HG02970 (cell line): ENCODE measurements around the gene LMBRD2.

ENCODE experiments used
- ATAC-seq: cut with Tn5 transposase; IDR thresholded peaks from one replicate; pipeline ENCODE4 v1.9.1; 2021; ENCODE audit warnings: mild to moderate bottlenecking, moderate library complexity, moderate number of reproducible peaks; ENCODE audit not compliant: unreplicated experiment, low FRiP score

Gene LMBRD2

DNA sequence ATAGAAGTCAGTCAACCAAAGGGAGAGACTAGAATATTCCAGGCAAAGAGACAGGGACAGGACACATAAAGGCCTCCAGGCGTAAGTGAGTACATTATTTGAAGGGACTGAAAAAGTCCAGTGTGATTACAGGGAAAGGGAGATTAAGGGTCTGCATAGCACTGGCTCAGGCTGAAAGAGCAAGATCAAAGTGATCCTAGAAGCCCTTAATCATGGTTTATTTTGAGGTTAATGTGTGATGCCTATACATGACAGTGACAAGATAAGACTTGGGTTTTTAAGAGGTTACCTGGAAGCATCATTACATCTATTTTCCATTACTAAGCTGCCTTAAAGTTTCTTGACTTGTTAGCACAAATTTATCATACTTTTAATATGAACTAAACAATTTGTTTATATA, 25.8 kb downstream of the LMBRD2 start:
- no peak for ATAC-seq

DNA sequence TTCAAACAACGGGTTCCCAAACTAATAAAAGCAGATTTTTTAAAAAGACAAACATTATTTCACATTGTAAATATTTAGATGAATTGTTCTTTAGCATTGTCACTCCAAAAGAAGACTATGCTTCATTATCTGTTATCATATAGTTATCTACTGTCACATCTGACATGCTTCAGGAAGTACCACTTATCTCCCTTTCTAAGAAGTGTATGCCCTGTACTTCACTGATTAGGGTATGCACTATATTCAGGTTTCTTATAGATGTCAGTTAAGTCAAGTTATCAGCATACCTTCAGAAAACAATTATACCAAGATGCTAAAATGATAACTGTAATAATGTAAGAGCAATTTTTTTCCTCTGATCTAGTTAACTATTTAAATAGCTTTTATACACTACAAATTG, 40.4 kb downstream of the LMBRD2 start:
- ATAC-seq = no peak

DNA sequence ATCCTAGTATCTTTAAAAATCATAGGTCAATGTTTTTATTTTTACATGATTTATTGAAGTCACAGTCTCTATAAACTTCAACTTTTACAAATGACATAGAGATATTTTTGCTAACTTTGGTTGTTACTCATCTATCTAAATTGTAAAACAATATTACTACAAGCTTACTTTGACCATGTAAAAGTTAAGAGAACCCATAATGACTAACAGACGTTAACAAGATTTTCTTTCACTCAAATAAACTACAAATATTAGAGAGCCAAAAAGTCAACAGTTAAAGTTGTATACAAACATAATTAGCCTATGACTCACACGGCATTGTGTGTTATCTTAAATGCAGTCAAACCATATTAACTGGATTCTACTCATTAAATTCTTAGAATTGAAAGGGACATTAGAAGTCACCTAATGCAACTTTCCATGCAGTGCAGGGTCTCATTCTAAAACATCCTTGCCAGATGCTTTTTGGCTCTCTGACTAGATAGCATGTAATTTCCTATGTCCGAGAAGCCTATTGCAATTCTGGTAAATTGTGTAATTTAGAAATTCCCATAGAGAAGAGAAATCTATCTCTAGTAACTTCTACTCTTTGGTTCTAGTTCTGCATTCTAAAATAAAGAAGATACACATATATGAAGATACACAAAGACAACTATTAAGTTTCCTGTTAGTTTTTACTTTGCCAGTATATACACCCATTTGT, 42.8 kb downstream of the LMBRD2 start:
- no peak for ATAC-seq

DNA sequence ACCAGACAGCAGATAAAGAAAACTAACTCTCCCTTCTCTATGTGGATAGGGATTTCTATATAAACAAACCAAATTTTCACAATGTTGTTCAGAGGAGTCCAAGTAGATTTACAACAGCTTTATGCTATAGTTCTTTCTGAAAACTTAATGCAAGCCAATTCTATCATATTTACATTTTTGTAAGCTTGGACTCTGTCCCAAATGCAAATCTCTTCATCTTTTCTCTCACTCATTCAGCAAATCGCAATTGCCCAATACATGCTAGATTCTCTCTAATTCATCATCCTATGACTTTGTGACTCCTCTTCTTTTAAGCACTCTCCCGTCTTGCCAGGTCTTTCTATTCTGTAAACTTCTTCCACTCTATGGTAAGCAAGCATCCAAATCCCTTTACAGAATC, 45.9 kb downstream of the LMBRD2 start:
- ATAC-seq = no peak

DNA sequence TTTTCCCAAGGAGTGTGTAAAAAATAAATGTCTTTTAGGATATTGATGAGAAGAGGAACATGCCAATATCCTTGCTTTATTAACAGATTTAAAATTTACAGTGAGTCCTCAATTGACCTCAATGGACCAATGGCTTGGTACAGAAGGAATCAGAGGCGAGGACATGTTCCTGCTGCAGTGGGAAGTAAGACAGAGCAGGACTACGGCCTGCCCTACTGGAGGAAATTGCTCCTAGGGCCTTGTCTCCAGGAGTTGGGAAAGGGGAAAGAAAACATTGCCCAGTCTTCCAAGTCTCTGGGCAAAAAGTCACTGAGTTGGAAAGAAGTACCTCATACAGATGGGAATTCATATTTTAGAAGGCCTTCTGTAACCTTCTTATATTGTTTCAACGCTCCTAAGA, 51.9 kb downstream of the LMBRD2 start:
- ATAC-seq = no peak

DNA sequence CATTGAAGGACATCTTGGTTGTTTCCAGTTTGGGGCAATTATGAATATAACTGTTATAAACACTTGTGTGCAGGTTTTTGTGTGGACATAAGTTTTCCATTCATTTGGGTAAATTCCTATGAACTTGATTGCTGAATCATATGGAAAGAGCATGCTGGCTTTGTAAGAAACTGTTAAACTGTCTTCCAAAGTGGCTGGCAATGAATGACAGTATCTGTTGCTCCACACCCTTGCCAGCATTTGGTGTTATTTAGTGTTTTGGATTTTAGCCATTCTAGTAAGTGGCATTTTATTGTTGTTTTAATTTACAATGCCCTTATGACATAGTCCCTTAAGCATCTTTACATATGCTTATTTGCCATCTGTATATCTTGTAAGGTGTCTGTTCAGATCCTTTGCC, 55.2 kb downstream of the LMBRD2 start:
- ATAC-seq = no peak

DNA sequence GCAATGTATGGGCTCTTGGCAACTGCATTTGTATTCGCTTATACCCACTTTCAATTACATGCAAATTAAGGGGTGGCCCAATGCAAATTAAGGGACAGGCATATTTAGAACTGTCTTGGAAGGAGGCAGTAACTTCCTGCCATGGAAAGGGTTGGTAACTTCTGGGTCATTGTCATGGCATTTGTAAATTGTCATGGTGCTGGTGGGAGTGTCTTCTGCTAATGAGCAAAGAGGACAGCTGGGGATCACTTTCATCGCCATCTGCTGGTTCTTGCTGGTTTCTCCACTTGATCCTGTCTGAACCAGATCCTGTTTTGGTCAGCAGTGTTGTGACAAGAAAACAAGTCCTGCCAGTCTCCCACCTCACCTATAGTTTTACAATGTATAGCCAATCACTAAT, 61.7 kb downstream of the LMBRD2 start:
- ATAC-seq = peak; percentile 69

DNA sequence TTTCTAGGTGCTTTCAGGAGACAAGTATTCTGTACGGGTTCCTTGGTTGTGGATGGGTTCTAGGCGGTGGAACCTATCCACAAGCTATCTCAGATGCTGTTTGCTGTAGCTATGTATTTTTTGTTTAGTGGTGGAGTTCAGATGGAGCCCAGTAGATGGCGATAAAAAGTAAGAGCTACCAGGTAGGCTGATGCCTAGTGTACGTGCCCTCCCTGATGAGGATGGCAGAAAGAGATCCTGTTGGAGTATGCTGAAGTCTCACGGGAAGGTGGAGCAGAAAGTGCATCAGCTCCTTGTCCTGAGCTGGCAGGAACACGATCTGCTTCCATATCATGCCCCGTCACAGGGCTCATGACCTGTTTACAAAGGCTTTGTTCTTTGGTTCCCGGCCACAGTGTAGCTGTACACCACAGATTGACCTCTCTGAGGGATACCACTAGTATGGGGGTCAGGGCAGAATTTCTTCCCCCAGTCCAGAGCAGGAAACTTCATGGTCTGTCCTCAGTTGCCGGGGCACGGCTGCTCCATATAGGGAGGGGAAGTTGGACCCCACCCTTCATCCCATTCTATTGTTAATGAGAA, 72.4 kb downstream of the LMBRD2 start:
- no peak for ATAC-seq

DNA sequence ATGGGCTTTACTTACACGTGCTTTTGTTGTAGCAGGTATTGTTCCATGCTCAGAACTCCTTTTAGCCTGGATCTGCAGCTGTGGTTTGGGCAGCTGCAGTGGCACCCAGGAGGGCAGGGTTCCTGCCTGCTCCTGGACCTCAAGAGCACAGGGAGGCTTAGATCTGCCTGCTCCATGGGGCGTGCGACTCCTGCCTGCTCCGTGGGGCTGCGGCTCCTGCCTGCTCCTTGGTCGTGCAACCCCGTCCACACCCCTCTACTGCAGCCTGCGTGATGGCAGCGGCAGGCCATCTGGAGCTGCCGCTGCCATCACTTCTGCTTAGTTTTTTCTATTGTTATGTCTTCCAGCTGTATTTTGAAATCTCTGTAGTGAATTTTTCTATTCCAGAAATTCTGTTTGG, 73.3 kb downstream of the LMBRD2 start:
- ATAC-seq = no peak

DNA sequence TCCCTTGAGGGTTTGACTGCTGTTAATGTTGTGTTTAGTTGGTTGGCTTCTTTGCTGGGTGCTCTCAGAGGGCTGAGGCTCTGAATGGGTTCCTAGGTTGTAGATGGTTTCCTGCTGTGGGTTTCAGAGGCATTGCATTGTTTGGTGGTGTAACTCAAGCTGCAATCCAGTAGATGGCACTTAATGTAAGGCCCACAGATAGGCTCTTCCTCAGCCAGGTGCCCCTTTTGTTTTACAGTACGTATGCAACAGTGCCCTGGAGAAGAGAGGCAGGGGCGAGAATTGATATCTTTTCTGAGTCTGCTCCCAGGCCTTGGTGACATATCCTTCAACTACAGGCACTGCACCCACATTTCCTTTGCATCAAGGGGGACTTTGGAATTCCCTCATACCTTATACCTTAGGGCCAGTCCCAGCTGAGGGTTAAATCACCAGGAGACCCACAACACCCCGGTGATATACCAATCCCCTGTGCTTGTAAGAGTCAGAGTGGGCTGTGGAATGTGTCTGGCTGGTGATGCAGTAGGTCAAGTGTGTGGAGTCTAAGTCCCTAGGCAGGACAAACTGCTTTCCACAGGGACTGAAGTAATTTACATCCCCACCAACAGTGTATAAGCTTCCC, 78.0 kb downstream of the LMBRD2 start:
- ATAC-seq = peak; percentile 62

DNA sequence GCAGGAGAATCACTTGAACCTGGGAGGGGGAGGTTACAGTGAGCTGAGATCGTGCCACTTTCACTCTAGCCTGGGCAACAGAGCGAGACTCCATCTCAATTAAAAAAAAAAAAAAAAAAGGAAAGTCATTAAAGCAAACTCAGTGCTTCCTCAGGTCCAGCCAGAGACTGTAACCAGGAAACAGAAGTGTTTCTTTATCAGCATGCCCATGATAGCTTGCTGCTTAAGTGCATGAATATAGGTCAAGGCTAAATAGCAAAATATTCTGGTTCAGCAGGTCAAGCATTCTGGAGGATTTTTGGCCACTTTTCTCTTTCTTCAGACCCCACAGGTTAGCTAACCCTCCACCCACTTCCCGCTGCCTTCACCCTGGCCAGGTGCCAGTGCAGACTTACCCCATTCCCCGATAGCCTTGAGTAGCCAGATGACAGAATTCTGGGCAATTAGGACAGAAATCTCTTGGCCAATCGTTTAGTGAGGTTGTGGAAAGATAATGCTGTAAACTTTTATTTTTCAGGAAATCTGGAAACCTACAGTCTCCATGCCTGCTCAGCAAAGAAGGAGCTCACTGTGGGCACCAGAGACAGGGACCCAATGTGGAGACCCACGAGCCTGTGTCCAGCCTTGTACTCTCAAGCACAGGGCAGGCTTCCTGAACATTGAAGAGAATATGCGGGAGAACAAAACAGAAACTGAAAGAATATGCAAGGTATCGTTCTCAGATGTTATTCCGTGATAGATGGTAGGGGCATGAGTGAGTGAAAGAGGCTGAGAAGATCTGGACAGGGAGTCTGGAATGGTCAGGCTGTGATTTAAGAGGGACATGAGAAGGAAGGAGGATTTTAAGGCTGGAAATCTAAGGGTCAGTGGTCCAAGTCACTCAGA, 80.8 kb downstream of the LMBRD2 start:
- no peak for ATAC-seq

DNA sequence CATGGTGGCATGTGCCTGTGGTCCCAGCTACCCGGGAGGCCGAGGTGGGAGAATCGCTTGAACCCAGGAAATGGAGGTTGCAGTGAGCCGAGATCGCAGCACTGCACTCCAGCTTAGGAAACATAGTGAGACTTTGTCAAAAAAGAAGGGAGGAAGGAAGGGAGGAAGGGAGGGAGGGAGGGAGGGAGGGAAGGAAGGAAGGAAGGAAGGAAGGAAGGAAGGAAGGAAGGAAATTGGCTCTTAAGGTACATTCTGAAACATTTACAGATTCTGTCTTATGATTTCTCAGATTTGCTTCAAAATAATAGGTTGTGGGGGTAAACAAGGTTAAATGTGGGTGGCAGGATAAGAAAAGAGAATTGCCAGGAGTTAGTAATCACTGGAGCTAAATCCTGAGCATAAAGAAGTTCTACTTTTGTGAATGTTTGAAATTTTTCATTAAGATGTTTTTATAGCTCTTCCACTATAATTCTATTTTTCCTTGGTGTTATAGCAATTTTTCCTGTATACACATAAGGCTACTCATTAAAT, 82.9 kb downstream of the LMBRD2 start:
- ATAC-seq = no peak

DNA sequence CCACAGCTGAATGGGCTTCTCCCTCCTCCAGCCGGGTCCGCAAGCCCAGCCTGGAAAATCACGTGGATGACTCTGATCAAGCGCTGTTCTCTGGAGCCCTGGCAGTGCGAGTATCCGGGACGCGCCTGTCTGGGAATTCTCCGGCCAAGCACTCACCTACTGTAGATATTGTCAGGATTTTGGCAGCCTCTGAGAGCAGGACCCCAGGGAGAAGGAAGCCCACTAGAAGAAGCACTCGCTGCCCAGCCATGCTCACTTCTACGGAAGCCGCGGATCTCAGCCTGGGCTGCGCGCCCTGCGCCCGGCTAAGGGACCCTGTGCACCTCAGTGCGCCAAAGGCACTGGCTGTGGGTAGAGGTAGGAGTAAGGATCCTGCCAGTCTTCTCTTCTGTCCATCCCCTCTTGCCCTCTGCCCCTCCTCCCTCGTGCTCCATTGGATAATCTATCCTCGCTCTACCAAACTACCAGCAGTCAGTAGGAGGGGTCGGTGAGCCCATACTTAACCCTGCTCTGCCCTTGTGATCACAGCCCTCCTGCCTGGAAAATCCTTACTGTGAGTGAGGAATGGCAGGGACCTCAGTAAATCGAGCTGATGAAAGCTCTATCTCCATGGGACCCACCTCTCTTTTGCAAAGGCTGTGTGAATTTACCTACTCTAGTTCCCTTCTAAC, 85.0 kb downstream of the LMBRD2 start, which contains the start of gene UGT3A2:
UGT3A2 (minus strand) TSS at position 343 of the 671 bp plus-strand sequence; CDS start at position 250, 93 bp downstream.
- ATAC-seq = no peak

DNA sequence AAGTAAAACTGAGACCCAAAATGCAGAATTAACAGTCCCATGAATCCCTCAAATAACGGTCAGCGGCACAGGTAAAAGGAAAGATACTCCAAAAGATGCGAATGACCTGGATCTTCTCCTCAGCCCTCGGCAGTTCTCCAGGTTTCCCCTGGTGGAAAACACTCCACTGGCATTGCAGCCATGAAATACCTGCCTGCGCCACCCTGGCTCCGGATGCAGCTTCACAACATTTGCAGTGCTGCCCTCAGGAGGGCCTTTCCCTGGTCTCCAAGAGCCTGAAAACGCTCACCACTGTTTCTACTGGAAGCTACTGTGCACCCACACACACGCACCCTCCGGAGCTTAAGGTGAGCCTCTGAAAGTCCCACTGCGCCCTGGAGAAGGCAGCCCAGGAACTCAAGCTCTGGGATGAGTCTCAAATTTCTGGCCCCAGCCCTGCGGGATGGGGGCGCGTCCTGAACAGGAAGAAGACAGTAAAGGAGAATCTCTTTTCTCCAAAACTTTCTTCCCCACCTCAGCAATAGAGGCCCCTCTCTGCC, 85.6 kb downstream of the LMBRD2 start:
- ATAC-seq = no peak

DNA sequence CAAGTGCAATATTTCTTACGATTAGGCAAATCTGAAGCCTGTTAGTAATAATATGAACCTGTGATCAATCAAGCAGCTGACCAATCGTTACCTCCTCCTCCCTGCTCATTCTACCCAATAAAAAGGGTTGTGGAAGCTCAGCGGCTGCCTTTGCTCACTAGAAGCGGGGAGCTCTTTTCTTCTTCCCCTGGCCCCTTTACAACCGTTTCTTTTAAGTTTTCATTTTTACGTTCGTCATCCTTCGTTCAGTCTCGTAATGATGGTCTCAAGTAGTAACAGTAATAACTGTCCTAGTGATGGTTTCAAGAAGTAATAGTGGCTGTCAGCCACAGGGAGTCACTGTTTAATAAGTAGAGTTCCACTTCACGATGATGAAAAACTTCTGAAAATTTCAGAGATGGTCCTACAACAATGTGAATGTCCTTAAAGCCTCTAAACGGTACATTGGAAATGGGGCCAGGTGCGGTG, 91.2 kb downstream of the LMBRD2 start:
- ATAC-seq = no peak

DNA sequence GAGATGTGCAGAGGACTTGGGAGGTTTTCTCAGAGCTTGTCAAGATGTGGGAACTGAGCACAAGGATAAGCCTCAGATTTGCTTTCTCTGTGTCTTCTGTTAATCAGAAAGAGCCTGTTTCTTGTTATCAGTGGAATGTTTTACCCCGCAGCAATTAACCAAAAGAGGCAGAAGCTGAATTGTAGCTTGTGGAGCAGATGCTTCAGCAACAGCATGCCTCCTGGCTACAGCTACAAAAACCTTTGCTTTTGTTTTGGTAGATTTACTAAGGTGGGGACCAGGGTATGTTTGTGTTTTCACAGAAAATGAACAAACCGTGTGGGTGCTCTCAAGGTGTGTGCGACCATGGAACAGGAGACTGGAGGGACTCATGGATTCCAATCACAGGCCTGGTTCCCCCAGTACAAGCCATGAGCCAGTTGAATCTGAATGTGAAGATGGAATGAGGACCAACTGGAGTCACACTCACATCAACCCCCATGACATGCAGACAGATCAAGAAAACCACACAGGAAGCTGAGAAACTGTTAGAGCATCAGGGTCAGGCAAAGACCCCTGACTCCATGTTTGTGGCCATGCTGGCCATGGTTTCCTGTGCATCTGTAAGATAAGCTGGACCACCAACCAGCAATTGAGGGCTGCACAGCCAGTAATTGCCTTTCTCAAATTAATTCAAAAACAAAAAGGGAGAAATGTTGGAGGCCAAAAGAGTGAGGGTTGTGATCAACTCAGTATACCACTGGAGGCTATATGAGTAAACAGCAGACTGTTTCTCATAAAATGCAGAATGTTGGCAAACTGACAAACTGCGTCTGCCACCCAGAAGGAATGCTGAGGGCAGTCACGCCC, 91.9 kb downstream of the LMBRD2 start:
- ATAC-seq = no peak

DNA sequence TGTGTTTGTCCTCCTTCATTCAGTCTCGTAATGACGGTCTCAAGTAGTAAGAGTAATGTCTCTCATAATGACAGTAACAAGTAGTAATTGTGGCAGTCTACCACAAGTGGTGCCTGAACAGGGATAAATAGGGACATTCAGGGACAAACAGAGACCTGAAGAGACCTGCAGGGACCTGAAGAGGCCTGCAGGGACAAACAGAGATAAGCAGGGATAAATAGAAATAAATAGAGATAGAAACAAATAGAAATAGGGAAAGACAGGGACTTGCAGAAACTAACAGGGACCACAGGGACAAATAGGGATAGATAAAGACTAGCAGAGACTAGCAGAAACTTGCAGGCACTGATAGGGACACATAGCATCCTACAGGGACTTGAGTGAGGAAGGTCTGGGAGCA, 92.9 kb downstream of the LMBRD2 start:
- ATAC-seq = no peak

DNA sequence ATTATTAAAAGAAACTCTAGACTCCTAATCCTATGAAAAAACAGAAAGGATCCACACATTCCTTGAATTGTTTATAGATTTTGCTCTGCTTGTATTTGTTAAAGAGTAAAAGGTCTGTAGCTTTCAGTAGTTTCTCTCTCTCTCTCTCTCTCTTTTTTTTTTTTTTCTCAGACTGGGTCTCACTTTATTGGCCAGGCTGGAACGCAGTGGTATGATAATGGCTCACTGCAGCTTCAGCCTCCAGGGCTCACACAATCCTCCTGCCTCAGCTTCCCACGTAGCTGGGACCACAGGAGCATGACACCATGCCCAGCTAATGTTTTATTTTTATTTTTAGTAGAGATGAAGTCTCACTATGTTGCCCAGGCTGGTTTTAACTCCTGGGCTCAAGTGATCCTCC, 94.3 kb downstream of the LMBRD2 start:
- no peak for ATAC-seq

DNA sequence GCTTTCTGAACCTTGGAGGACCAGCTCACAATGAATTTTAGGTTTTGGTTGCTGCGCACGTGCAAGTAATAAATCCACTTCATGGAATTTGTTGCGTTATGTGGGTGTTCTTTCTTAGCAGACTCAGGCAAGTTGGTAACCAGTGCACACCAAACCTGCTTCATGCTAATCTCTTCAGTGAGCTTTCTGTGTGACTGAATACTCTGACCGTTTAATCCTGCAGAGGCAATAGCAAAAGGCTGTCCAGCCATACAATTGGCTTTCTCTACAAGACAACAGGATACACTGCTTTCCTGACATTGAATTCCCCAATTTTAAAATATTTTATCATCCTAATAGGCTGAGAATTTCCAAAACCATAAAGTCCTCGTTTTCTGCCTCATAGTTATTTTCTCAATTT, 95.3 kb downstream of the LMBRD2 start:
- ATAC-seq = no peak
